ENCODE data around the gene GKAP1. TPM values are rescaled to one million over a fixed set of nuclear protein-coding genes. Genes with fewer than 3 reads are reported as not detected.
"Not testable (repeated sequence)": the region's sequence is repeated elsewhere in the genome, so short reads cannot be mapped to it uniquely, and the experiment has no call there.

GKAP1 gene
- total RNA-seq, 2 experiments from 2014 or later, result 7.3 to 9.5 TPM

GRCh38 chr9:83733739-83734138 is 83.8 kb downstream of the GKAP1 start:
- ATAC-seq (ENCODE audit: poor library complexity), result no peak

GRCh38 chr9:83728591-83729368 is 88.8 kb downstream of the GKAP1 start:
- H3K36me3 ChIP-seq (ENCODE audit: insufficient read depth, low read length); H3K27ac Mint-ChIP-seq; H3K27ac ChIP-seq (ENCODE audit: low read depth in 1 of 2, low read length in 2 of 2); CTCF ChIA-PET; DNase-seq; POLR2A ChIA-PET; H3K4me1 ChIP-seq (ENCODE audit: insufficient read depth, low read length); H3K4me3 ChIP-seq (ENCODE audit: low read length); H3K4me3 Mint-ChIP-seq; H3K4me1 Mint-ChIP-seq (ENCODE audit: low read depth); H3K9me3 Mint-ChIP-seq; H3K27me3 Mint-ChIP-seq; H3K27me3 ChIP-seq (ENCODE audit: control insufficient read depth in 1 of 2, insufficient read depth in 2 of 2, low read length in 2 of 2); H3K9me3 ChIP-seq (ENCODE audit: control insufficient read depth in 1 of 2, insufficient read depth in 1 of 2, low read length in 2 of 2); ATAC-seq (ENCODE audit: poor library complexity); H3K36me3 Mint-ChIP-seq (ENCODE audit: low read depth); intact Hi-C loops (cut with DNase I, micrococcal nuclease): not testable (repeated sequence)

More at GRCh38 chr9:83733739-83734138, 83.8 kb downstream of the GKAP1 start:
- CTCF ChIA-PET, result no interaction called here
- intact Hi-C loops (cut with DNase I, micrococcal nuclease), result no loop called here
- H3K27ac Mint-ChIP-seq, result no peak overlapping the region
- no peak overlapping the region for H3K4me3 Mint-ChIP-seq
- H3K4me1 Mint-ChIP-seq (ENCODE audit: low read depth), result no peaks in the 10 kb centered on the region
- Histone ChIP-seq H3K27ac (ENCODE audit: low read depth in 1 of 2, low read length in 2 of 2) (no peak overlapping the region), H3K9me3 (ENCODE audit: control insufficient read depth in 1 of 2, insufficient read depth in 1 of 2, low read length in 2 of 2) (no peaks in the 10 kb centered on the region), H3K36me3 (ENCODE audit: insufficient read depth, low read length) (no peaks in the 10 kb centered on the region), H3K27me3 (ENCODE audit: control insufficient read depth in 1 of 2, insufficient read depth in 2 of 2, low read length in 2 of 2) (no peaks in the 10 kb centered on the region), H3K4me3 (ENCODE audit: low read length) (no peak overlapping the region), H3K4me1 (ENCODE audit: insufficient read depth, low read length) (no peaks in the 10 kb centered on the region)
- POLR2A ChIA-PET, result no interaction called here
- DNase-seq, result no peak
- H3K36me3 Mint-ChIP-seq (ENCODE audit: low read depth), result peaks cover 16% of the 10 kb centered on the region
- H3K9me3 Mint-ChIP-seq, result peaks cover 3% of the 10 kb centered on the region
- no peaks in the 10 kb centered on the region for H3K27me3 Mint-ChIP-seq
- no peak for TF ChIP-seq CTCF (IDR thresholded peaks at IDR 0.05)

GRCh38 chr9:83724436-83724835 is 93.1 kb downstream of the GKAP1 start:
- Histone ChIP-seq H3K9me3 (ENCODE audit: control insufficient read depth in 1 of 2, insufficient read depth in 1 of 2, low read length in 2 of 2) (peaks cover 0 to 4% of the 10 kb centered on the region in 2 experiments), H3K27ac (ENCODE audit: low read depth in 1 of 2, low read length in 2 of 2) (no peak overlapping the region), H3K27me3 (ENCODE audit: control insufficient read depth in 1 of 2, insufficient read depth in 2 of 2, low read length in 2 of 2) (no peaks in the 10 kb centered on the region), H3K36me3 (ENCODE audit: insufficient read depth, low read length) (no peaks in the 10 kb centered on the region), H3K4me3 (ENCODE audit: low read length) (no peak overlapping the region), H3K4me1 (ENCODE audit: insufficient read depth, low read length) (no peaks in the 10 kb centered on the region)
- TF ChIP-seq CTCF (IDR thresholded peaks at IDR 0.05), result no peak
- no peak for ATAC-seq (ENCODE audit: poor library complexity)
- DNase-seq, result no peak
- no peaks in the 10 kb centered on the region for H3K27me3 Mint-ChIP-seq
- intact Hi-C loops (cut with DNase I, micrococcal nuclease), result no loop called here
- H3K4me3 Mint-ChIP-seq, result no peak overlapping the region
- no peak overlapping the region for H3K27ac Mint-ChIP-seq
- H3K36me3 Mint-ChIP-seq (ENCODE audit: low read depth), result no peaks in the 10 kb centered on the region
- H3K9me3 Mint-ChIP-seq, result no peaks in the 10 kb centered on the region
- ChIA-PET CTCF (no interaction called here), POLR2A (no interaction called here)
- no peaks in the 10 kb centered on the region for H3K4me1 Mint-ChIP-seq (ENCODE audit: low read depth)

Data from CD4-positive, alpha-beta T cell (primary cell).